Measurements from ENCODE around the gene RND1. TPM values are rescaled to one million over a fixed set of nuclear protein-coding genes. Genes with fewer than 3 reads are reported as not detected.

The RND1 gene
- total and polyA plus RNA-seq, 2 of the 8 experiments (the other 6 are each of a cell fraction or from before 2014, with no cell fraction given), result 15.8 to 17.1 TPM

- no peak for DNase-seq (ENCODE audit: low read depth in 1 of 2, low spot score in 2 of 2)
- POLR2A ChIA-PET (ENCODE audit: partially characterized antibody), result interaction anchor here (0.7 to 2.2 kb wide), 4 partner anchors 32 to 161 kb away, joined by 3 to 9 read pairs (median 4); partner anchors contain the start of genes ADCY6 and RND1
- Histone ChIP-seq H2BK5ac (ENCODE audit: low read depth, low read length) (no peak overlapping the region), H3K14ac (ENCODE audit: insufficient read length) (no peak overlapping the region), H2BK12ac (ENCODE audit: low read depth, low read length) (no peak overlapping the region), H3K9ac (replicated peaks in 1 of 4; ENCODE audit: extremely low read depth in 1 of 4, low read depth in 3 of 4, low read length in 3 of 4) (no peak overlapping the region), H3K4me1 (replicated peaks in 1 of 4; ENCODE audit: control insufficient read depth in 3 of 4, insufficient read depth in 4 of 4, low read length in 3 of 4) (peaks cover 0 to 24% (median 16%) of the 10 kb centered on the region in 4 experiments; a peak in 6 of 7 replicates), H3K27me3 (replicated peaks in 1 of 4; ENCODE audit: control insufficient read depth in 3 of 4, extremely low read depth in 1 of 4, insufficient read depth in 3 of 4, low read length in 3 of 4) (peaks cover 17 to 36% (median 30%) of the 10 kb centered on the region in 4 experiments), H3K79me1 (ENCODE audit: low read depth, low read length) (no peaks in the 10 kb centered on the region), H4K5ac (ENCODE audit: insufficient read length, low read depth, low read length) (no peak overlapping the region), H3K4me2 (ENCODE audit: insufficient read depth in 1 of 2, low read depth in 2 of 2, low read length in 2 of 2) (peak overlapping the region; percentile 71 to 96; a peak in 3 of 4 replicates), H3K18ac (ENCODE audit: extremely low read depth, low read length) (no peak overlapping the region), H2BK20ac (ENCODE audit: low read length) (no peak overlapping the region), H2AK5ac (ENCODE audit: low read depth, low read length) (no peak overlapping the region), H2AFZ (ENCODE audit: low read length) (no peak overlapping the region), H3K4me3 (ENCODE audit: extremely low read depth in 1 of 4, insufficient read depth in 2 of 4, low read depth in 3 of 4, low read length in 4 of 4) (peak overlapping the region in 1 of 4 experiments; percentile 78; a peak in 1 of 8 replicates), H2BK15ac (ENCODE audit: low read length) (no peak overlapping the region), H3K79me2 (ENCODE audit: control insufficient read depth in 1 of 2, insufficient read depth in 2 of 2, low read length in 2 of 2) (no peaks in the 10 kb centered on the region), H4K20me1 (replicated peaks in 1 of 2; ENCODE audit: control insufficient read depth in 1 of 2, insufficient read depth in 2 of 2, low read length in 2 of 2) (peaks cover 0 to 5% of the 10 kb centered on the region in 2 experiments), H3K23ac (ENCODE audit: insufficient read length) (no peak overlapping the region), H4K8ac (ENCODE audit: extremely low read depth, insufficient read depth, low read length) (no peak overlapping the region), H3K4ac (replicated peaks; ENCODE audit: insufficient read length, low read depth, low read length) (no peak overlapping the region), H3K56ac (replicated peaks; ENCODE audit: insufficient read length, low read depth, low read length) (no peak overlapping the region), H3K36me3 (ENCODE audit: control insufficient read depth in 2 of 4, insufficient read depth in 4 of 4, low read length in 3 of 4) (peaks cover 0 to 2% (median 0%) of the 10 kb centered on the region in 4 experiments; a peak in 1 of 8 replicates), H4K91ac (replicated peaks; ENCODE audit: insufficient read length, low read length) (no peak overlapping the region), H3K9me3 (ENCODE audit: insufficient read depth in 2 of 2, low read depth in 1 of 2, low read length in 1 of 2) (no peaks in the 10 kb centered on the region), H3K27ac (ENCODE audit: low read depth, low read length) (no peak overlapping the region), H2BK120ac (replicated peaks; ENCODE audit: low read depth, low read length) (no peak overlapping the region), H3K23me2 (ENCODE audit: low read depth, low read length) (peaks cover 18% of the 10 kb centered on the region)
- TF ChIP-seq TBP (IDR thresholded peaks at IDR 0.05; ENCODE audit: low read depth, low read length), result no peak
- TF ChIP-seq TAF7 (optimal IDR thresholded peaks at IDR 0.05; ENCODE audit: borderline replicate concordance, low read depth, low read length), result no peak
- TF ChIP-seq SIX5 (IDR thresholded peaks at IDR 0.05; ENCODE audit: low read depth, low read length), result no peak
- no peak for TF ChIP-seq HDAC6 (IDR thresholded peaks at IDR 0.05; ENCODE audit: low read depth, low read length)
- no peak for TF ChIP-seq CEBPB (IDR thresholded peaks at IDR 0.05; ENCODE audit: low read depth, low read length)
- TF ChIP-seq RAD21 (IDR thresholded peaks at IDR 0.05 in 1 of 2, conservative IDR thresholded peaks at IDR 0.05 in 1 of 2; ENCODE audit: low read depth in 2 of 2, low read length in 2 of 2), result no peak
- no peak for TF ChIP-seq GABPA (IDR thresholded peaks at IDR 0.05; ENCODE audit: borderline replicate concordance, insufficient read depth, low read length)
- TF ChIP-seq BRCA1 (IDR thresholded peaks at IDR 0.05; ENCODE audit: low read depth, low read length), result no peak
- TF ChIP-seq TAF1 (IDR thresholded peaks at IDR 0.05; ENCODE audit: low read depth, low read length), result no peak
- TF ChIP-seq, protein P1, sequence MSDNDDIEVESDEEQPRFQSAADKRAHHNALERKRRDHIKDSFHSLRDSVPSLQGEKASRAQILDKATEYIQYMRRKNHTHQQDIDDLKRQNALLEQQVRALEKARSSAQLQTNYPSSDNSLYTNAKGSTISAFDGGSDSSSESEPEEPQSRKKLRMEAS (IDR thresholded peaks at IDR 0.05), result no peak
- TF ChIP-seq EGR1 (IDR thresholded peaks at IDR 0.05; ENCODE audit: borderline replicate concordance, low read depth, low read length), result no peak
- CTCF ChIA-PET (ENCODE audit: partially characterized antibody), result interaction anchor here (0.6 to 12.1 kb wide), 23 partner anchors 7 to 276 kb away, joined by 3 to 121 read pairs (median 4); partner anchors contain the start of gene ARF3
- 84% methylated on average over 5 of the region's 5 CpGs; no CpG with 5 or more reads in 1 of the 2 experiments for WGBS, 2 experiments (ENCODE audit: extremely low coverage in 1 of 2, insufficient coverage in 1 of 2, insufficient read length in 1 of 2, insufficient replicate concordance in 2 of 2, low coverage in 1 of 2, low lambda C conversion rate in 2 of 2, missing lambda C conversion rate in 1 of 2)
- FAIRE-seq, result no peak
These were observed 45.5 kb downstream of the RND1 start for GRCh38 chr12:48819986-48820725.
